Lower leg skin (tissue), 3 donors: ENCODE measurements around the gene MPZL1.

Experiments used
- POLR2A ChIP-seq, 2 donors: fragments of 450-650 bp; IDR thresholded peaks; one replicate each; pipeline ENCODE4 v1.6.1; 2016 to 2017; ENCODE audit warnings: antibody characterized with exemption in 2 of 2, mild to moderate bottlenecking in 1 of 2, moderate library complexity in 1 of 2
- TF ChIP-seq, protein P1 (sequence below), 3 donors: fragments of 450-650 bp; IDR thresholded peaks; one replicate each; pipeline ENCODE4 v1.5.1; 2016; ENCODE audit warnings: antibody characterized with exemption in 3 of 3, mild to moderate bottlenecking in 3 of 3, moderate library complexity in 2 of 3

DNA sequence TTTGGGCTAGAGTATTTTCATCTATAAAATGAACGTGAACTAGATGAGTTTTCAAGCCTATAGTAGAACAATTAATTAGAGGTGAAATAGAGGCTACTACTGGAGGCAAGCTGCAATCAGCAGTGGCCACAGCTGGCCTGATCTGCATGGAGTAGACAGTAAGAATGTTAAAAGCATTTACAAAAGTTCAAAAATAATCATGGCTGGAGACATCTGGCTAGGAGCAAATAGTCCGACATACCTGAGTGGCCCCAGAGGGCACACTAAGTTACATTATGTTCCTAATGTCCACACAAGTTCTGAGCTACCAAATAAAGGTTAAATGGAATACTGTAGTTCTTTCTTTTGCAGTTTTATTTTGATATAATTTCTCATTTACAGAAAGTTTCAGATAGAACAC is 28.0 kb downstream of the MPZL1 start:
- TF ChIP-seq, protein P1, sequence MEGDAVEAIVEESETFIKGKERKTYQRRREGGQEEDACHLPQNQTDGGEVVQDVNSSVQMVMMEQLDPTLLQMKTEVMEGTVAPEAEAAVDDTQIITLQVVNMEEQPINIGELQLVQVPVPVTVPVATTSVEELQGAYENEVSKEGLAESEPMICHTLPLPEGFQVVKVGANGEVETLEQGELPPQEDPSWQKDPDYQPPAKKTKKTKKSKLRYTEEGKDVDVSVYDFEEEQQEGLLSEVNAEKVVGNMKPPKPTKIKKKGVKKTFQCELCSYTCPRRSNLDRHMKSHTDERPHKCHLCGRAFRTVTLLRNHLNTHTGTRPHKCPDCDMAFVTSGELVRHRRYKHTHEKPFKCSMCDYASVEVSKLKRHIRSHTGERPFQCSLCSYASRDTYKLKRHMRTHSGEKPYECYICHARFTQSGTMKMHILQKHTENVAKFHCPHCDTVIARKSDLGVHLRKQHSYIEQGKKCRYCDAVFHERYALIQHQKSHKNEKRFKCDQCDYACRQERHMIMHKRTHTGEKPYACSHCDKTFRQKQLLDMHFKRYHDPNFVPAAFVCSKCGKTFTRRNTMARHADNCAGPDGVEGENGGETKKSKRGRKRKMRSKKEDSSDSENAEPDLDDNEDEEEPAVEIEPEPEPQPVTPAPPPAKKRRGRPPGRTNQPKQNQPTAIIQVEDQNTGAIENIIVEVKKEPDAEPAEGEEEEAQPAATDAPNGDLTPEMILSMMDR (IDR thresholded peaks at IDR 0.05), result no peak
- TF ChIP-seq POLR2A (IDR thresholded peaks at IDR 0.05), result no peak
